Skeletal muscle tissue (tissue), 5 donors: ENCODE measurements around the gene SARNP. TPM values are rescaled to one million over a fixed set of nuclear protein-coding genes. Genes with fewer than 3 reads are reported as not detected.

Experiments
- H3K27ac ChIP-seq: one replicate; pipeline ENCODE4 v1.7.0; 2013; ENCODE audit warnings: mild to moderate bottlenecking, low read depth, low read length, inconsistent platforms
- H3K27me3 ChIP-seq, 3 donors: one replicate each; pipeline ENCODE4 v1.7.0; 2013; ENCODE audit warnings: low read length in 3 of 3; ENCODE audit not compliant: control insufficient read depth in 3 of 3, insufficient read depth in 3 of 3
- H3K36me3 ChIP-seq, 3 donors: one replicate each; pipeline ENCODE4 v1.7.0; 2013; ENCODE audit warnings: low read length in 3 of 3; ENCODE audit not compliant: control insufficient read depth in 3 of 3, insufficient read depth in 3 of 3
- H3K4me1 ChIP-seq, 3 donors: one replicate each; pipeline ENCODE4 v1.7.0; 2013; ENCODE audit warnings: low read length in 3 of 3, mild to moderate bottlenecking in 3 of 3; ENCODE audit not compliant: control insufficient read depth in 3 of 3, insufficient read depth in 3 of 3
- H3K4me3 ChIP-seq, 3 donors: one replicate each; pipeline ENCODE4 v1.7.0; 2013; ENCODE audit warnings: low read length in 3 of 3
- H3K9ac ChIP-seq, 3 donors: one replicate each; pipeline ENCODE4 v1.7.0; 2013; ENCODE audit warnings: low read length in 3 of 3, mild to moderate bottlenecking in 3 of 3, moderate library complexity in 2 of 3, low read depth in 1 of 3
- H3K9me3 ChIP-seq, 3 donors: one replicate each; pipeline ENCODE4 v1.7.0; 2013; ENCODE audit warnings: low read length in 3 of 3; ENCODE audit not compliant: control insufficient read depth in 3 of 3
- small RNA-seq: library from RNA; depleted of rRNA; stranded (forward); fragments of <200 nt; gene quantifications from one replicate; pipeline ENCODE3, GENCODE V24; 2014
- total RNA-seq: library from RNA; depleted of rRNA; stranded (reverse); fragments of >200 nt; gene quantifications from one replicate; pipeline ENCODE4 v1.2.3, GENCODE V29; 2014
- donor health status: Osteomylitis.

Gene SARNP
- total RNA-seq, 1 donor from 2014 or later, result 71.5 TPM

GRCh38 chr12:55707841-55708694 lies 109.5 kb downstream of the SARNP start, which contains the start of gene ITGA7:
Gene ITGA7 (minus strand): TSS chr12:55707904. CDS start chr12:55707682, 222 bp downstream.
- Histone ChIP-seq H3K27me3 (no peaks in the 10 kb centered on the region), H3K4me1 (peaks cover 48 to 65% (median 50%) of the 10 kb centered on the region in 3 donors), H3K9ac (peak within 1 kb of the TSS; percentile 91 to 97 (median 94)), H3K4me3 (peak within 1 kb of the TSS; percentile 88 to 97 (median 90)), H3K27ac (peak within 1 kb of the TSS; percentile 89), H3K9me3 (no peaks in the 10 kb centered on the region), H3K36me3 (no peaks in the 10 kb centered on the region)

Small RNA genes lying within 50 kb of the gene (small RNA-seq; reads per million reads assigned to genes)
- not detected for gene AC009779.1
- not detected for gene RF00017

Other genes with a start within 250 kb of the SARNP start
- not detected for gene OR2AP1, start 245.3 kb downstream of the SARNP start, total RNA-seq
- not detected for gene OR10P1, start 180.8 kb downstream of the SARNP start, total RNA-seq
- 123 TPM for gene ITGA7, start 109.8 kb downstream of the SARNP start, total RNA-seq
- gene BLOC1S1, start 101.7 kb downstream of the SARNP start, total RNA-seq, result 42.3 TPM
- gene RDH5, start 97.3 kb downstream of the SARNP start, total RNA-seq, result 19.8 TPM
- 1,640 TPM for gene CD63, start 88.7 kb downstream of the SARNP start, total RNA-seq
- gene GDF11, start 74.6 kb downstream of the SARNP start, total RNA-seq, result 3.1 TPM
- 11.0 TPM for gene ORMDL2, start 317 bp upstream of the SARNP start, total RNA-seq
- 33.4 TPM for gene DNAJC14, start 11.9 kb upstream of the SARNP start, total RNA-seq
- gene MMP19, start 25.2 kb upstream of the SARNP start, total RNA-seq, result 2.6 TPM
- 16.2 TPM for gene PYM1, start 110.2 kb upstream of the SARNP start, total RNA-seq
- 6.8 TPM for gene DGKA, start 113.4 kb upstream of the SARNP start, total RNA-seq
- gene PMEL, start 148.3 kb upstream of the SARNP start, total RNA-seq, result 0.52 TPM
- 9.4 TPM for gene CDK2, start 149.1 kb upstream of the SARNP start, total RNA-seq
- 34.4 TPM for gene RAB5B, start 156.4 kb upstream of the SARNP start, total RNA-seq
- gene SUOX, start 179.6 kb upstream of the SARNP start, total RNA-seq, result 7.8 TPM
- gene IKZF4, start 203.3 kb upstream of the SARNP start, total RNA-seq, result 1.6 TPM
- gene RPS26, start 224.2 kb upstream of the SARNP start, total RNA-seq, result 36.5 TPM